Measurements from ENCODE around the gene WDR90. TPM values are rescaled to one million over a fixed set of nuclear protein-coding genes. Genes with fewer than 3 reads are reported as not detected.

Gene WDR90
- total RNA-seq, 2 experiments from 2014 or later: 87.3 to 89.6 TPM

- ChIA-PET CTCF (no interaction called here), POLR2A (interaction anchor here (0.7 kb wide), 1 partner anchor 10 kb away, joined by 3 read pairs; no protein-coding TSS in a partner anchor)
Measured at GRCh38 chr16:669666-670065, 20.5 kb downstream of the WDR90 start.

DNA sequence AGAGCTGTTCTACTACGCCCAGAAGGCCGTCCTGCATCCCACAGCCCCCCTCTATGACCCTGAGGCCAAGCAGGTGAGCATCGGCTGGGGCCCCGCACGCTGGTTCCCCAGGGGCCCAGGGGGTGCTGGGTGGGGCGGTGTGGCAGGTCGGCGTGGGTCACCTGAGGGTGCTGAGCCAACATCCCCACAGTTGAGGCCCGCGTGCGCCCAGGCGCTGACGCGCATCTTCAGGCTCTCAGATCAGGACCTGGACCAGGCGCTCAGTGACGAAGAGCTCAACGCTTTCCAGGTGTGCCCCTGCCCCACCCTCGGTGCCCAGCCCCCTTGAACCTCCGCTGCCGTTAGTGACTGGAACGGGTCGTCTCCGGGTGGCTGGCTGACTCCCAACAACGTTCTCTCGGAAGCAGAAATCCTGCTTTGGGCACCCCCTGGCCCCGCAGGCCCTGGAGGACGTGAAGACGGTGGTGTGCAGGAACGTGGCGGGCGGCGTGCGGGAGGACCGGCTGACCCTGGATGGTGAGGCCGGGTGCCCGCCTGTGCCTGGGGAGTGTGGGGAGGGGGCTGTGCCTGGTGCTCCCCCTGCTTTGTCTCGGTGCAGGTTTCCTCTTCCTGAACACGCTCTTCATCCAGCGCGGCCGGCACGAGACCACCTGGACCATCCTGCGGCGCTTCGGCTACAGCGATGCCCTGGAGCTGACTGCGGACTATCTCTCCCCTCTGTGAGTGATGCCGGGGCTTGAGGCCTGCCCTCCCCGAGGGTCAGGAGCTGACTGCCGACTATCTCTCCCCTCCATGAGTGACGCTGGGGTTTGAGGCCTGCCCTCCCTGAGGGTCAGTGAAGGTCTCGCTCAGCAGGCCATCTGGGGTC lies 21.6 kb downstream of the WDR90 start:
- POLR2A ChIA-PET: no interaction called here
- CTCF ChIA-PET: no interaction called here

DNA sequence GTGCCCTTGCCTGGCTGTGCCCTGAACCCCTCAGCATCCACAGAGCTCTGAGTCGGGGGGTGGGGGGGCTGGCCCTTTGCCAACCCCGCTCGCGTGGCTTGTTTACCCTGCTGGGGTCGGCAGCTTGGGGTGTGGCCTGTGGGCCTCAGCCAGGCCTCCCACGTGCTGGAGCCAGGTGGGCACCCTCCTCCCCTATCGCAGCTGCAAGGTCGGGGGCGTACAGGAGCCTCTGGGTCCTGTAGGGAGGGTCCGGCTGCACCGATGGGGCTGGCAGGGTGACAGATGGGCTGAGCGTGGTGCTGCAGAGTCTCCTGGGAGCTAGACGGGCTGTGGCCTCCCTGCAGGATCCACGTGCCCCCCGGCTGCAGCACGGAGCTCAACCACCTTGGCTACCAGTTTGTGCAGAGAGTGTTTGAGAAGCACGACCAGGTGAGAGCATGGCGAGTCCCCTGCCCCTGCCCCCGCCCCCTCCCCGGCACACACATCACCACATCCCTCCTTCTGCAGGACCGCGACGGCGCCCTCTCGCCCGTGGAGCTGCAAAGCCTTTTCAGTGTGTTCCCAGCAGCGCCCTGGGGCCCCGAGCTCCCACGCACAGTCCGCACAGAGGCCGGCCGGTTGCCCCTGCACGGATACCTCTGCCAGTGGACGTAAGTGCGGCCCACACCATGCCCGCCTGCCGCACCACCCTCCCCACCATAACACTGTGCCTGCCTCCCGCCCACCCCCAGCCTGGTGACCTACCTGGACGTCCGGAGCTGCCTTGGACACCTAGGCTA lies 22.4 kb downstream of the WDR90 start:
- ChIA-PET CTCF (no interaction called here), POLR2A (interaction anchor here (0.7 kb wide), 1 partner anchor 145 kb away, joined by 3 read pairs; no protein-coding TSS in a partner anchor)

DNA sequence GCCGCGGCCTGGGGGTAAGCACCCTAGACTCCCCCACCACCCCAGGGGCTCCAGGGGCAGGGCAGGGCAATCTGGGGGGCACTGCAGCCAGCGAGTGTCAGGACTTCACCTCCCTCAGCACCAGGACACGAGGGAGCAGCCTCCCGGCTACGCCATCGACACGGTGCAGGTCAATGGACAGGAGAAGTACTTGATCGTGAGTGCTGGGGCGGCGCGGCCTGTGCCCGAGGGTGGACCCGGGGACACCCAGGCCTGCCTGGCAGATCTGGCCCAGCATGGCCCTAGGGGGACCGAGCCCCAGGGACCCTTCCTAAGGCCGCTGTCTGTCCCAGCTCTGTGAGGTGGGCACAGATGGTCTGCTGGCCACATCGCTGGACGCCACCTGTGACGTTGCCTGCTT lies 23.2 kb downstream of the WDR90 start:
- POLR2A ChIA-PET: interaction anchor here (0.7 kb wide), 1 partner anchor 146 kb away, joined by 3 read pairs; no protein-coding TSS in a partner anchor
- CTCF ChIA-PET: no interaction called here

GRCh38 chr16:672851-673250 lies 23.7 kb downstream of the WDR90 start:
- POLR2A ChIA-PET: no interaction called here
- CTCF ChIA-PET: no interaction called here

DNA sequence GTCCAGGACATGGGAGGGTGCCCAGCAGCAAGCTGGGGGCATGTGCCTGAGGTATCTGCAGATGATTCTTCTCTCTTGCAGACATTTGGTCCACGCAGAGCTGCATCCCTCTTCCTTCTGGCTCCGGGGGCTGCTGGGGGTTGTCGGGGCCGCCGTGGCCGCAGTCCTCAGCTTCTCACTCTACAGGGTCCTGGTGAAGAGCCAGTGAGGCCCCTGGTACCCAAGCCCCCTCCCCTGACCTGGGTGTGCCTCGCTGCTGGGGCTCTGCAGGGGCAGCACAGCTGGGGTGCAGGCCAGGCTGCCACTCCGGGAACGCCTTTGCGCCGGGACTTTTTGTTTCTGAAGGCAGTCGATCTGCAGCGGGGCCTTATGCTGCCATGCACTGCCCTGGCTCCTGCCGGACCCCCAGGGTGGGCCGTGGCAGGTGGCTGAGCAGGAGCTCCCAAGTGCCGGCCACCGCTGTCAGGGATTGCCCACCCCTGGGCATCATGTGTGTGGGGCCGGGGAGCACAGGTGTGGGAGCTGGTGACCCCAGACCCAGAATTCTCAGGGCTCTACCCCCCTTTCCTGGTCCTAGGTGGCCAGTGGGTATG lies 24.3 kb downstream of the WDR90 start:
- CTCF ChIA-PET: interaction anchor here (1.1 kb wide), 1 partner anchor 11 kb away, joined by 3 read pairs; no protein-coding TSS in a partner anchor

DNA sequence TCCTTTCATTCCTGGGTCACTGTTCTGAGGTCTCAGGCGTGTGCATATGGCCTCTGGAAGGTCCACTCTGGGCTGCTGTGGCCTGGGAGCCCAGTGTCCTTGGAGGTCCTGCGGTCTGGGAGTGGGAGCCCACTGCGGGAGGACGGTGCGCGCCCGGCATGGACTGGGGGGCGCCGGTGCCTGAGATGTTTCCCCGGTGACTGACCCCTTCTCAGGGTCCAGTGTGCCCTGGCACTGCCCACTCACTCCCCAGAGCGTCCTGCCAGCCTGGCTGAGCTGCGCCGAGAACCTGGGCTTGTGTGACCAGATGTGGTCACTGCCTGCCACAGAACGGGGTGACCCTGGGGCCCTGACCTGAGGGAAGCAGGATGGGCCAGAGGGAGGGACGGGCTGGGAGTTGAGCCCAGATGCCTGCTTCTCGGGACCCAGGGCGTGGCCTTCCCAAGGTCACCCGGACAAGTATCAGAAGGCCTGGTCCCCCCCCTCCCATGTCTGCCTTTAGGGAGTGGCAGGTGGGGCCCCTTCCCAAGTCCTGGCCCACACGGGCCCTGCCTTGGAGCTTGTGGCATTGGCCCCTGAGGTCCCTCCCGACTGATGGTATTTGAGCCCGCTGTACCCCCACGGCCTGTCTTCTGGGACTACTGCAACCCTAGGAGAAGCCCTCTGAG lies 25.2 kb downstream of the WDR90 start:
- CTCF ChIA-PET: interaction anchor here (1.1 kb wide), 1 partner anchor 12 kb away, joined by 3 read pairs; no protein-coding TSS in a partner anchor
- POLR2A ChIA-PET: no interaction called here

More for the DNA sequence above, 24.3 kb downstream of the WDR90 start:
- POLR2A ChIA-PET: no interaction called here

DNA sequence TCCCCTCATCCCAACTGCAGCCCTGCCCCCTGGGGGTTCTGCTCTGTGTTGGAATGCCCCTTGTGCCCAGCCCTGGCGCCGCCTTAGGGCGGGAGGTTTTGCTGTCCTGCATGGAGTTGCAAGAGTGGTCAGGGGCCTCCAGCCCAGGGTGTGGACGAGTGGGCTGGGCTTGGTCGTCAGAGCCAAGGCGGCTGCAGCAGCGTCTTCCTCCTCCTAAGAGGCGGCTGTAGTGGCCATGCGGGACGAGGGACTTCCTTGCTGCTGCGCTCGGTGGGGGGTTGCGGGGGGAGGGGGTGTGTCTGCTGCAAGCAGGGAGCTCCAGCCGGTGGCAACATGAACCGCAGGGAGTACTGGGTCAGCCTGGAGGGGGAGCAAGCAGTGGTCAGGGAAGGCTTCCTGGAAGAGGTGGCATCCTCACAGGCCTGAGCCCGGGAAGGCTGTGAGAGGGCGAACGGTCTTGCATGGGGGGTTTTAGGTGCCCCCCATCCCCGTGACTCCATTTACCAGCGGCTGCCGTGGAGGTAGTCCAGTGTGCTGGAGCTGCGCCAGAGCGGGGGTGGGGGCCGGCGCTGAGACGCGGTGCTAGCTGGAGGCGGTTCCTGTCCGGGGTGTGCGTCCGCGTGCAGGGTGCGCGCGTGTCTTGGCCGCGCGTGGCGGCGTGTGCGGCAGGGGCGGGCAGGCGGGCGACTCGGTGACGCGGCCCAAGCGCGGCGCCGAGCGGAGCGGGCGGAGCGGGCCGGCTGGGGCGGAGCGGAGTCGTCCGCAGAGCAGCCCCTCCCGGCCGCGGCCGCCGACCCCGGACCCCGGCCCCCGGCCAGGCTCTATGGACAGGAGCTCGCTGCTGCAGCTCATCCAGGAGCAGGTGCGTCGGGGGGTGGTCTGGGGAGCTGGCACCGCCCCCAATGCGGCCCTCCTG lies 26.1 kb downstream of the WDR90 start, which contains the start of gene RHBDL1:
TSS of gene RHBDL1 (plus strand) at position 704 of the 916 bp plus-strand sequence. CDS start at position 824, 120 bp downstream.
- ChIA-PET POLR2A (interaction anchor here (1.1 to 2.1 kb wide), 3 partner anchors 7 to 39 kb away, joined by 3 to 5 read pairs (median 4); partner anchors contain the start of genes METTL26, RHOT2 and WDR90), CTCF (interaction anchor here (0.8 to 6.1 kb wide), 3 partner anchors 7 to 46 kb away, joined by 3 to 25 read pairs (median 3); partner anchors contain the start of genes ANTKMT and RHOT2)

DNA sequence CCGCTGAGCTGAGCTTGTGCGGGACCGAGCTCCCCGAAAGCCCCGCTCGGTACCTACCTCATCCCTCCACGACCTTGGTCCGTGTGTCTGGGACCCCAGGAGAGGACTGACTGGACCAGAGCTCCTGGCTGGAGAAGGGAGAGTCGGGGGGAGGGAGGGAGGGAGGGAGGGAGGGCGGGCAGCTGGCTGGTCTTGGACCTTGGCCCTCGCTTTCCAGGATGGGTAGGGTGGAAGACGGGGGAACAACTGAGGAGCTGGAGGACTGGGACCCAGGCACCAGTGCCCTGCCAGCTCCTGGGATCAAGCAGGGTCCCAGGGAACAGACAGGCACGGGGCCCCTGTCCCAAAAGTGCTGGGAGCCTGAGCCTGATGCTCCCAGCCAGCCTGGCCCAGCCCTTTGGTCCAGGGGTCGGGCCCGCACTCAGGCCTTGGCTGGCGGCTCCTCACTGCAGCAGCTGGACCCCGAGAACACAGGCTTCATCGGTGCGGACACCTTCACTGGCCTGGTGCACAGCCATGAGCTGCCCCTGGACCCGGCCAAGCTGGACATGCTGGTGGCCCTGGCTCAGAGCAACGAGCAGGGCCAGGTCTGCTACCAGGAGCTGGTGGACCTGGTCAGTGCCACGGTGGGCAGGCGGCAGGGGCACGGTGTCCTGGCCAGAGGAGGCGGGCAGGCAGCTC lies 26.9 kb downstream of the WDR90 start:
- POLR2A ChIA-PET: interaction anchor here (0.6 to 2.1 kb wide), 4 partner anchors 8 to 300 kb away, joined by 3 to 5 read pairs (median 4); partner anchors contain the start of genes METTL26, RHOT2 and WDR90
- CTCF ChIA-PET: interaction anchor here (0.5 to 6.1 kb wide), 4 partner anchors 8 to 131 kb away, joined by 3 to 25 read pairs (median 4); partner anchors contain the start of genes ANTKMT and RHOT2

GRCh38 chr16:676565-676902 lies 27.4 kb downstream of the WDR90 start:
- ChIA-PET POLR2A (interaction anchor here (0.6 to 2.1 kb wide), 2 partner anchors 8 to 301 kb away, joined by 3 to 5 read pairs; partner anchors contain the start of gene RHOT2), CTCF (interaction anchor here (0.5 to 6.1 kb wide), 2 partner anchors 9 to 131 kb away, joined by 4 to 25 read pairs; partner anchors contain the start of gene RHOT2)

DNA sequence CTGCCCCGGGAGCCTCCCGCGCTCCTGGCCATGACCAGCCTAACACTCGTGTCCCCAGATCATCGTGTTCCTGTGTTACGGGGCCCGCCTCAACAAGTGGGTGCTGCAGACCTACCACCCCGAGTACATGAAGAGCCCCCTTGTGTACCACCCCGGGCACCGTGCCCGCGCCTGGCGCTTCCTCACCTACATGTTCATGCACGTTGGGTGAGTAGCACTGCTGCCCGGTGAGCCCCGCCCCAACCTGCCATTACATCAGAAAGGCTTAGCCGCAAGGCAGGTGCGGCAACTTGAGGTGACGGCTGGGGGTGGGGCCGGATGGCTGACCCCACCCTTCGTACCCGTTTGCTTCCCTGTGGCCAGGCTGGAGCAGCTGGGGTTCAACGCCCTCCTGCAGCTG lies 27.7 kb downstream of the WDR90 start:
- ChIA-PET POLR2A (interaction anchor here (0.6 to 2.1 kb wide), 2 partner anchors 9 to 301 kb away, joined by 3 to 5 read pairs; partner anchors contain the start of gene RHOT2), CTCF (interaction anchor here (0.5 to 6.1 kb wide), 2 partner anchors 9 to 130 kb away, joined by 4 to 25 read pairs; partner anchors contain the start of gene RHOT2)

GRCh38 chr16:677316-678190 lies 28.4 kb downstream of the WDR90 start:
- CTCF ChIA-PET: interaction anchor here (6.1 kb wide), 1 partner anchor 10 kb away, joined by 25 read pairs; the partner anchor contains the start of gene RHOT2
- POLR2A ChIA-PET: interaction anchor here (2.1 kb wide), 1 partner anchor 9 kb away, joined by 5 read pairs; the partner anchor contains the start of gene RHOT2

- ChIA-PET POLR2A (interaction anchor here (1.0 to 1.2 kb wide), 2 partner anchors 42 to 43 kb away, joined by 3 read pairs; partner anchors contain the start of genes ANTKMT and METTL26), CTCF (interaction anchor here (6.1 kb wide), 1 partner anchor 10 kb away, joined by 25 read pairs; the partner anchor contains the start of gene RHOT2)
Measured at GRCh38 chr16:678209-678857, 29.2 kb downstream of the WDR90 start.

- ChIA-PET POLR2A (interaction anchor here (0.7 to 1.2 kb wide), 4 partner anchors 10 to 43 kb away, joined by 3 to 5 read pairs (median 3); partner anchors contain the start of genes ANTKMT and METTL26), CTCF (interaction anchor here (0.7 to 6.1 kb wide), 2 partner anchors 11 to 34 kb away, joined by 3 to 25 read pairs; partner anchors contain the start of gene RHOT2)
Measured at GRCh38 chr16:678858-679813, 30.0 kb downstream of the WDR90 start.
